ENCODE results near the gene PPP5C.
"Not testable (repeated sequence)": the region's sequence is repeated elsewhere in the genome, so short reads cannot be mapped to it uniquely, and the experiment has no call there.

PPP5C gene

DNA sequence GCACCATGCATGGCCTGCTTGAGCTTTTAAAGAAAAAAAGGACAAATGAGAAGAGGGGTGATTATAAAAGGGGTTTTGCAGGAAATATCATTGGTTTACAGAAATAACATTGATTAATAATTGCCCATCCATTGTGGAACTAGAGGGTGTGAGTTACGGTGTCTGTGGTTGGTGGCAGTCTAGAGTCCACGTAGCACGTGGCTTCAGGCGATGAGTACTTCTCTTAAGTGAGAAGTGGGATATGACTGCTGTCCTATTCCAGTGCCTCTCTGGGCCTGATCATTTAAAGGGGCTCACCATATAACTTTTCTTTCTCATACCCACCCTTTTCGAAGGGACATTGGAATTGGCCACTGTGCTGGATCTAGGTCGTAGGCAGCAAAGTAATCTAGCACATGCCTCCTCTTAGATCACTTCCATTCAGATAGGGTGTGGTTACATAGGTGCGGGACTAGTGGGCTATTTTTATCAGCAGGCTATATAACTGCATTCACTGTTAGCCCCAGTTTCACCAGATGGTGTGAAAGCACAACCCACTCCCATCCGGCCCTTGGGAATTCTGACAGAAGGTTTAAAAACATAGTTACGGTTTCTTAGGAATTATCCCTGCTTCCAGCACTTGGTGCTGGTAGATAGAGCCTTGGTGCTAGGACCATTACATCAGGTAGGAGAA lies 19.9 kb downstream of the PPP5C start:
- DNase-seq = no peak

DNA sequence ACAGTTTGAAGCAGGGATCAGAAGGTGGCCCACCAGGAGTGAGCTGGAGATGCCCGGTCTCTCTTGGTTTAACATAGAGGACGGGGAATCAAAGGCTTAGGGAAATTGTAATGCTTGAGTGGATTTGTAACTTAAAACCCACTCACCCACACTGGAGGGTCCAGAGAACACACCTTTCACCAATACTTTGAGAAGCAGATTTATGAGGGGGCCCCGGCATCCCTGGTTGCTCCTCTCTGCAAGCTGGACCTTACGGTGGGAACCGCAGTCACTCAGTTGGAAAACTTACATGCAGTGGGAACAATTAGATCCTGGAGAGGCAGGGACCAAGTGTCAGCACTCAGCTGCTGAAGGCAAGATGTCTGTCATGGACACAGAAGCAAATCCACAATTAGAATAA lies 20.5 kb downstream of the PPP5C start:
- DNase-seq = no peak

DNA sequence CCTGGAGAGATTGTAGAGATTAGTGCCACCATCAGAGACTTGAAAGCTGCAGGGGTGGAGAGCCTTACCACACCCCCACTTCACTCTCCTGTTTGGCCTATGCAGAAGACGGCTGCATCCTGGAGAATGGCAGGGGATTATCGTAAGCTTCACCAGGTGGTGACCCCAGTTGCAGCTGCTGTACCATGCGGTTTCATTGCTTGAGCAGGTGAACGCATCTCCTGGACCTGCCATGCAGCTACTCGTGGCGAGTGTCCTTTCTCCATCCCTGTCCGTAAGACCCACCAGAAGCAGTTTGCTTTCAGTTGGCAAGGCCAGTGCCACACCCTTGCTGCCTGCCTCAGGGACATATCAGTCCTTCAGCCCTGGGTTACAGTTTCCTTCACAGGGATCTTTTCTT lies 21.2 kb downstream of the PPP5C start:
- no peak for DNase-seq

DNA sequence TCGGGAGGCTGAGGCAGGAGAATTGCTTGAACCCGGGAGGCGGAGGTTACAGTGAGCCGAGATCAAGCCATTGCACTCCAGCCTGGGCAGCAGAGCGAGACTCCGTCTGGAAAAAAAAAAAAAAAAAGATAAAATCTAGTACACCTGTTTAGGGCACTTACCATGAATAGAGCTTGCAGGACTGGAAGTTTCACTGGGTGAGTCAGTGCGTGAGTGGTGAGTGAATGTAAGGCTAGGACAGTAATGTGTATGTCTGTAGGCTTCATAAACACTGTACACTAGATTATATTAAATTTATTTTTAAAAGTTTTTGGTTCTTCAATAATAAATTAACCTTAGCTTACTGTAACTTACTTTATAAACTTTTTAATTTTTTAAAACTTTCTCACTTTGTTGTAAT lies 22.9 kb downstream of the PPP5C start:
- DNase-seq = no peak

DNA sequence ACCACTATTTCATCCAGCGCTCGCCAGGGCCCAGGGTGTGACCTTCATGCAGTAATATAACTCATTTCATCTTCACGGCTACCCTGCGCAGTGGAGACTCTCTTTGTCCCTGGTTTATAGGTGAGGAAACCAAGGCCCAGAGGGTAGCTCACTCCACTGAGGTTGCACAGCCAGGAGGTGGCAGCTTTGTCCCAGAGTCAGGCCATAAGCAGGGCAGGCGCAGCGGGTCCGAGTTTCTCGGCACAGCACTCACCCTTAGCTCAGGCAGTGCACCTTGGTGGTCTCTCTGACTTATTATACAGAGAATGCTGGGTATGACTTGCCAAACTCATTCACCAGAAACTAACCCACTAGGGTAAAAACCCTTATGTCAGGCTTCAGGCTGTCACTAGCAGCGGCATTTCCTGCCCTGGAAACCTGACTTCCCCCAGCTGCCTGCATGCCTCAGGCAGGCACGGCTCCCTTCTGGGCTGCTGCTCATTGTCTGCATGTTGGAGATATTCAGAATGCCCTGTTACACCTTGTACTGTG lies 24.5 kb downstream of the PPP5C start:
- DNase-seq = no peak

DNA sequence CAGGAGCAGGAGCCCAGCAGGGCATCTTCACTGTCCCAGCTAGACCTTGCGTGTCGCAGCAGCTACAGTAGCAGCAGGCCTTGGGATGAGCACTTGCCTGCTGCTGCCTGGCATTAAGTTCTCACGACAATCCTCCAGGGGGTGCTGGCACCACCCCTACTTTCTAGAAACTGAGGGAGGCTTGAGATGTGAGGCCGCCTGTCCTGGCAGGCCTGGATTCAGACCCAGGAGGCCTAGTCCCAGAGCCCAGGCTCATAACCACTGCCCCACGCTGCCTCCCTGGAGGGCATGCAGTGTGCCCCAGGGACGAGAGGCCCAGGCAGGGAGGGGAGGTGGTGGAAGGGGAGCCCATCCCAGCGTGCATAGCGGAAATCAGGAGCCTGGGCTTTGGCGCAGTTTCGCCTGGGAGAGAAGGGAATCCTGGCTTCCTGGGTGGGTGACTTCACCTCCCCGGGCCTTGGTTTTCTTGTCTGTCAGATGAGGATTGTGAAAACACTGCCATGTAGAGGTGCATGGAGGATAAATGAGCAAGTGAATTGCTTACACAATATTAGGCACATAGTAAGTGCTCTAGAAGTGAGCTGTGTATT lies 26.1 kb downstream of the PPP5C start:
- no peak for DNase-seq

DNA sequence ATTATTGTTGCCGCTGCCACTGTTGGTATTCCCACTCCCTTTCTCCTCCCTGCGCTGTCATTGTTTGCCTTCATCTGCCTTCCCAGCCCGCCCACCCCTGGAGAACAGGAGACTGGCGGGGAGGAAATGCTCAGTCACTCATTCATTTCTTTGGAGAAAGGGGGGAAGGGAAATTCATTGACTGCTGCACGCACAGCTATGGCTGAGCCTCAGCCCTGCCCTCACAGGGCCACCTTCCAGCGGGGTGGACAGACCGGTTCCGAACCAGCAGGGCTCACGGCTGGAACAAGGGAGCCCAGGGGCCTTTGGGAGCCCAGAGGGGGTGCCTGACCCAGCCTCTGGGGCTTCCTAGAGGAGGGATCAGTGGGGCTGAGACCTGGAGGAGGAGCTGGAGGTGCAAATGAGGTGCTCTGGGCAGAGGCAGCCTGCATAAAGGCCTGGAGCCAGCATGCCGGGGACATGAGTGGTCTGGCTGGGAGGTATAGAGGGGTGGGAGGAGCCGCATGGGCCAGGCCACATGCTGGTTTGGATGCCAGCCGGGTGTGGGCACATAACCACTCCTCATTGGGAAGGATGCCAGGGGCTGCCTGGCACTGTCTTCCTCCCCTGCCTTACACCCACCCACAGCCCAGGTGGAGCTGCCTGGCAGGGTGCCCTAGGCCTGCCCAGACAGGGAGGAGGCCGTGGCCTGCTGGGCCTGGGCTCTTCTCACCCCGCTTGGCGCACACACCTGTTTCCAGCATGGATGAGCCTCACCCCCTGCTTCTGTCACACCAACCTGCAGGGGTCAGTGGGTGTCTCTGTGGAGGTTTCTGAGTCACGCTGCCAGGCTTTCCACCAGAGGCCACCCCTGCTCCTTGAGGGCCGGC lies 26.8 kb downstream of the PPP5C start:
- DNase-seq = peak in 1 of 2 experiments; percentile 17

DNA sequence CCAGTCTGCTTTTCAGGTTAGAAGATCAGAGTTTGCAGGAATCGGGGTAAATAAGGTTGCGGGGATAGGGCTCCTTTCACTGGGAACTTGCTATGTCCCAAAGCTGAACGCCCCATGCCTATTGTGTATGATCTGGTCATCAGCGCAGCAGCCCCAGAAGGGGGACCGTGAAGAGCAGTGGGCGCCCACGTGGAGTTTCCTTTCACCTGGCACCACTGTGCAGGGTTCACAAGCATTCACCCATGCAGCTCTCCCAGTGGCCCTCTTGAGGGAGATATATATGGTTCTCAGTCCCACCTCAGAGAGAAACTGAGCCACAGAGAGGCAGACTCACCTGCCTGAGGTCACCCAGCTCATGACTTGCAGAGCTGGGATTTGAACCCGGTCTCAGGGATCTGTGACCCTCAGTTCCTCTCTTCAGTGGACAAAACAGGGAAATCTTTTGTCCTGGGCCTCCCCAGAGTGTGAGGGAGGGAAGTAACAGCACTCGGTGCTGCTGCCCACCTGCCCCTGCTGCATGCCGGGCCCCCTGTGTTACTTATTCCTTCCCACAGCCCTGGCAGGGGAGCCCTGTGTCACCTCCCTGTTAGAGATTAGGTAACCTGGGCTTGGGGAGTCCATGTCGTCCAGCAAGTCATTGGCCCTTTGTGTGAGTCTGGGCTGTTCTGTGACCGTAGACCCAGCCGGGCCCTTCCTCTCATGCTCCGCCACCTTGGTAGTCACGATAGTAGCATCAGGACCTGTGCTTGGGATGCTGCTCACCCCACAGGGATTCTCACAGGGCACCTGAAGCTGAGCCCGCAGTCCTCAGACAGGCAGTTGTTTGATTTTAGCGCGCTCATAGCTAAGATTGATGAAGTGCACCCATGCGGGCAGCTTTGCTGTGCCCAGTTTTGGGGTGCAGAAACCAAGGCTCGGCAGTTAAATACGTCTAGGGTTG lies 27.9 kb downstream of the PPP5C start:
- no peak for DNase-seq

DNA sequence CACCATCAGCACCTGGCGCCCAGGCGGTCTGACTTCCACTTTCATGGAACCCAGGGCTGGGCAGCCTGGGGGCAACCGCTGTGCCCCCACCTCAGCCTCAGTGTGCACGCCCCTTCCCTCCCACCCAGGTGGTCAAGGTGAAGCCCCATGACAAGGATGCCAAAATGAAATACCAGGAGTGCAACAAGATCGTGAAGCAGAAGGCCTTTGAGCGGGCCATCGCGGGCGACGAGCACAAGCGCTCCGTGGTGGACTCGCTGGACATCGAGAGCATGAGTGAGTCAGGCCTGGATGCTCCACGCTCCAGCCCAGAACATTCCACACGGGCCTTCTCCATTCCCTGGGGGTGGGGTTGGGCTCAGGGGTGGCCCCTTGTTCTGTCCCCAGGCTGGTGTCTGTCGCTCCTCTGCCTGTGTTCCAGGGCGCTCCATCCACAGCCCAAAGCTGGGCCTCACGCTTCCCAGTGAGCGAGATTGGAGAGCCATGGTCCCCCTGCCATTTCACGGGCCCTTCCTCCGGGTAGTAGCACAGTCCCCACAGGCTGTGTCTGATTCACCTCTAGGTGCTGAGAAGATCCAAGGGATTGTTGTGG lies 28.7 kb downstream of the PPP5C start:
- DNase-seq = not testable (repeated sequence)

DNA sequence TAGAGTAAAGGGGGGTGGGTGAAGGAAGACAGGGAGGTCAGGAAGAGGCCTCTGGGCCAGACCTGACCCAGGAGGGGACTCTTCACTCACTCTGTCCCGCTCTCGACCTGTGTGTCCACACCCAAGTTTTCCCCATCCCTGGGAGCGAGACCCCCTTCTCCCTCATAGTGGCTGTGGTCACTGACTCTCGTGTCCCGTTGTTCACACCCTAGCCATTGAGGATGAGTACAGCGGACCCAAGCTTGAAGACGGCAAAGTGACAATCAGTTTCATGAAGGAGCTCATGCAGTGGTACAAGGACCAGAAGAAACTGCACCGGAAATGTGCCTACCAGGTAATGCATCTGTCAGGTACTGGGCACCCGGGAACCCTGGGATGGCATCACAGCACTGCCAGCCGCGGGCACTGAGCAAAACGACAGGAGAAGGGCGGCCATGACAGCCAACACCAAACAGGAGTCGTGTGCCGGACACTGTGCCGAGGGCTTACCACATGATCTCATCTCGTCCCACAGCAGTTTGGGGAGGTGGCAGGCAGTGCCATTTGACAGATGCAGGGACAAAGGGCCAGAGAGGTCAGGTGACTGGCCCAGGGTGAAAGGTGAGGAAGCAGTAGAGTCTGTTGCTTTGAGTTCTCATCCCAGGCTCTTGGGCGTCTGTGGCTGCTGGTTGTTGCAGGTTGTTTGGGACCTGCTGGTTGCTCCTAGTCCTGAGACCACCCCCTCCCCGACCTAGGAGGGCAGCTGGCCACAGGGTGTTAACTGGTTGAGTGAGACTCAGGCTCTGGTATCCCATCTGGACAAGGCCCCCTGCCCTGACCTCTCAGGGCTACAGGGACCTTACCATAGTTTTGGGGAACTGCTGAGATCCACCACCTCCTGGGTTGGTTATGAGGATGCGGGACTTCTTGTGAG lies 29.6 kb downstream of the PPP5C start:
- DNase-seq = no peak

DNA sequence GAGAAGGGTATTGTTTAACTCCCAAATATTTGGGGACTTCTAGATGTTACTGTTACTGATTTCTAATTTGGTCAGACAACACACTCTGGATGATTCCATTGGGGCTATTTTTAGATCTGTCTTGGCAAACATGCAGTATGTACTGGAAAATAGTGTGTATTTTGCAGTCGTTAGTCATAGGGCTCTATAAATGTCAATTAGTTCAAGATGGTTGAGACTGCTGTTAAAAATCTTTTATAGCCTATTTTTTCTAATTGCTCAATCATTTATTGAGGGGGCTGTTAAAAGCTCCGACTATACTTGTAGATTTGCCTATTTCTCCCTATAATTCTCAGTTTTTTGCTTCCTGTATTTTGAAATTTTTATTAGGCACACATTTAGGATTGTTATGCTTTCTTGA lies 31.4 kb downstream of the PPP5C start:
- no peak for DNase-seq

DNA sequence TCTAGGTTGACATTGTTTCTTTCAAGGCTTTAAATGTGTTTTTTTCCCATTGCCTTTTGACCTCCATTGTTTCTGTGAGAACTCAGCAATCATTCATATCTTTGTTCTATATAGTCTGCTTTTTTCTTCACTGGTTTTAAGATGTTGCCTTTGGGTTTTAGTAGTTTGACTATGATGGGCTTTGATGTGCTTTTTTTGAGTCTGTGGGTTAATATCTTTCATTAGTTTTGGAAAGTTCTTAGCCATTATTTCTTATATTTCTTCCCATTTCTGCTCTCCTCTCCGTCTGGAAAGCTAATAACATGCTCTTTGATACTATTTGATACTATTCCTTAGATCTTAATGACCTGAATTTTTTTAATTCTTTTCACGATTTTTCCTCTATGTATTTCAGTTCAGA lies 33.8 kb downstream of the PPP5C start:
- no peak for DNase-seq

DNA sequence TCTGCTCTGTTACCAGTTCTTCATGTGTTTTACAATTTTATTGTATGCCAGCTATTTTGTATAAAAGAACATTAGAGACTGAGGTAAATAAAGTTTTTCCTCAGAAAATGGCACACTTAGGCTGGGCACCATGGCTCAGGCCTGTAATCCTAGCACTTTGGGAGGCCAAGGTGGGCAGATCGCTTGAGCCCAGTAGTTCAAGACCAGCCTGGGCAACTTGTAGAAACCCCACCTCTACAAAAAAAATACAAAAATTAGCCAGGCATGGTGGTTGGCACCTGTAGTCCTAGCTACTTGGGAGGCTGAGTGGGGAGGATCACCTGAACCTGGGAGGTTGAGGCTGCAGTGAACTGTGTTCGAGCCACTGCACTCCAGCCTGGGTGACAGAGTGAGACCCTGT lies 34.5 kb downstream of the PPP5C start:
- no peak for DNase-seq

DNA sequence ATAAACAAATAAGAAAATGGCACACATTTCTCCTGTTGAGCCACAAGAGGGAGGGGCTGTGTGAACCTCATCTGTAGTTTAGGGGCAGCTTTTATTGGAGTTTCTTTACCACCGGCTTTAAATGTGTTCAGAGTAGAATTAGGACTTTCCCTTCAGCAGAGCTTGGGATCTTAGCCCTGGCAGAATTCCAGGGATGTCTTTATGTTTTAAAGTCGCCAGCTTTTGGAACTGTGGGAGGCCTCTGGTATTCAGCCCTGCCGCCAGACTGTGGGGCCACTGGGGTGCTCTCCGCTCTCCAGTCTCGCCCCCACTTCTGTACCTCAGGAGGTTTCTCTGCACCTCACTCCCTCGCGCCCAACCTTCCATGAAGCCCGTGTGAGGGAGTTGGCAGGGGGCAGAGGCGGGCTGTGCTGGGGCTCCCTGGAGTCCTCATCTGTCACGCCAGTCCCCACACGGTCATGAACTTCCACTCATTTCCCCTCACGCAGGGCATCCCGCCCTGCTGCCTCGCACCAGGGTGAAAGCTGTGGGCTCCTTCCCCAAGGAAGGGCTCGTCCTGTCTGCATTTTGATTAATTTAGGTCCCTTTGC lies 35.0 kb downstream of the PPP5C start:
- DNase-seq = no peak

DNA sequence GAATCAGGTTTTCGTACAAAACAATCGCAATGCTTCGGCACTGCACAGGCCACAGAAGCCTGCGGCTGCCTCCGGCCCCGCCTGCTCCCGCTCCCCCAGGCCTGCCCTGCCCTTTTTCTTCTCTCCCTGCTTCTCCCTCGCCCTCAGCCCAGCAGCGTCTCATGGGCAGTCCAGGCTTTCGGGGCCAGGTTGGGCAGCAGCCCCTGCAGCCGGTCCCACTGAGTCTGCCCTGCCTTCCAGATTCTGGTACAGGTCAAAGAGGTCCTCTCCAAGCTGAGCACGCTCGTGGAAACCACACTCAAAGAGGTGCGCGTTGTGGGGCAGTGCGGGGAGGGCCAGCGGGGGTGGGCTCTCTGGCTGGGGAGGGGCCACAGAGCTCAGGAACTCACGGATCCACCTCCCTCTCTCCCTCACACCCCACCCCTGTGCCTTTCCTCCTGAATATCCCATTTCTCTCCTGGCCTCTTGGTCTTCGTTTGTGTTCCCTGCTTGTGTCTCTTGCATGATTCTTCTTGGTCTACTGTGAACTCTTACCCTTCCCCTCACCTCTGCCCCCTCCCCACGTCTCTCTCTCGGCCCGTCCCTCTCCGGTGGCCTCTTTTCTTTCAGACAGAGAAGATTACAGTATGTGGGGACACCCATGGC lies 36.4 kb downstream of the PPP5C start:
- no peak for DNase-seq

DNA sequence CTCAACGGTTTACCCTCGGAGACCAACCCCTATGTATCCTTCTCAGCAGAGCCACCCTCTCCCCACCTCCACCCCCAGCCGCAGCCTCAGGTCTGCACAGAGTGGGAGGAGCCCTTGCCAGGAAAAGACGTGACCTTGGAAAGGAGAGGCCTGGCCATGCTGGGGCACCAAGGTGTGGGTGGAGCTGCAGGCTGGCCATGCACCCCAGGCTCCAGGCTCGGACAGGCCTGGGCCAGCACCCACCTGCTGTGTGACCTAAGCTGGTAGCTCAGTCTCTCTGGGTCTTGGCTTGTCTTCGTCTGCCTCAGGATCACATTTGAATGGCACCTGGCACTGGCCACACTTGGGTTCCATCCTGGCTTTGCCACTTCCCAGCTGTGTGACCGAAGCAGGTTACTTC lies 37.0 kb downstream of the PPP5C start:
- no peak for DNase-seq

DNA sequence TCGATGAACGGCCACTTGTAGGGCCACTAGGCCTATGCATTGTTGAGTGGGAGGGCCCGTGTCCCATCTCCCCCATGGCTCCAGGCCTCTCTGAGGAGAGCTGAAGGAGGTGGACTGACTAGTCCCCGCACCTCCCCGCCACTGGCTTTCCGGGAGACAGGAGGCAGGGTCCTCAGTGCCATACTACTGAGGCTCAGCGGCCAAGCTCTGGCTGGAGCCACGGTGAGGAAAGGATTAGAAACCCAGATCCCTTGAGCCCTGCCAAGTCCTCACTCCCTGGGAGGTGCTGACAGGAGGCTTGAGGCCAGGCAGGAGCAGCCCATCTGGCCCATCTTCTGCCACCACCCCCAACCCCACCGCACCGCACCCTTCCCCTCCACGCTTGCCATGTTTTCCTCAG lies 37.5 kb downstream of the PPP5C start:
- DNase-seq = no peak

DNA sequence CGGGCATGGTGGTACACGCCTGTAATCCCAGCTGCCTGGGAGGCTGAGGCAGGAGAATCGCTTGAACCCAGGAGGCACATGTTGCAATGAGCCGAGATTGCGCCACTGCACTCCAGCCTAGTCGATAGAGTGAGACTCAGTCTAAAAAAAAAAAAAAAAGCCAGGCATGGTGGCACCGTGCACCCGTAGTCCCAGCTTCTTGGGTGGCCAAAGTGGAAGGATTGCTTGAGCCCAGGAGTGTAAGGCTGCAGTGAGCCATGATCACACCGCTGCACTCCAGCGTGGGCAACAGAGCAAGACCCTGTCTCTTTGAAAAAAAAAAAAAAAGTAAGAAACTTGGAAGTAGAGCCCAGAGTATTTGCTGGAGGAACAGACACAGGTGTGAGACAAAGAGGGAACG lies 38.7 kb downstream of the PPP5C start:
- no peak for DNase-seq

DNA sequence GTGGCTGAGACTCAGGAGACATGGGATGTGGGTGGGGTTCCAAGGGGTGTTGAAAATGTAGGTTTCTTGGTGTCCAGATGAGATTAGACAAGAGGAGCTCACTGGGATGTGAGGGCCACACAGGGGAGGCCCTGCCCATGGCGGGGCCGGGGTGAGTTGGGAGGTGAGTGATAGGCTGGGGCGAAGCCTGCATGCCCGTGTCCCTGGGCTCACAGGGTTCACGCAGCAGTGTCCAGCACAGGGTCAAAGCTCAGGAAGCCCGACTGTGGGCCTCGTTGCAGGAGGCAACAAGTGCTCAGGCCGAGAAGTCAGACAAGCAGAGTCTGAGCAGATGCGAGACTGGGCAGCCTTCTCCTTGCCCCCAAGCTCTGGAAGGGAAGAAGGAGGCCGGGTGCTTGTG lies 39.3 kb downstream of the PPP5C start:
- DNase-seq = no peak

DNA sequence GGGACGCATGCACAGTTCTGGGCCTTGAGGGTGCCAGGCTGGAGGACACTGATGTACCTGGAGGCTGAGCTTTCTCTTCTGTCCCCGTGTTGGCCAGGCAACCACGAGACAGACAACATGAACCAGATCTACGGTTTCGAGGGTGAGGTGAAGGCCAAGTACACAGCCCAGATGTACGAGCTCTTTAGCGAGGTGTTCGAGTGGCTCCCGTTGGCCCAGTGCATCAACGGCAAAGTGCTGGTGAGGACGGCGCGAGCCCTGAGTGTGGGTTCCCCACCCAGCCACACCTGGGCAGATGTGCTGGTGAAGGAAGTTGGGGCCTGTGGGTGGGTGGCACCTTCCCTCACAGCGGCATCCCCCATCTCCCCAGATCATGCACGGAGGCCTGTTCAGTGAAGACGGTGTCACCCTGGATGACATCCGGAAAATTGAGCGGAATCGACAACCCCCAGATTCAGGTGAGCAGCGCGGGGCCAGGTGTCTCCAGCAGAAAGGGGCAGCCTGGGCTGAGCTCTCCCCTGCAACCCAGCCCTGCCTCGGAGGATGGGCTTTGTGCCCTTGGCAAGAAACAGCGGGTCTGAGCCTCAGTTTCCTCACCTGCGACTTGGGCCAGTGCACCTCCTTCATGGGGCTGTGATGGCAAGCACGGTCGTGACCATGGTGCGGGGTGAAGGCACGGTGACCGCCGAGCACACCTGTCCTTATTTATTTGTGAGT lies 40.3 kb downstream of the PPP5C start:
- no peak for DNase-seq

Measured in cerebellar nuclear complex (tissue), 1 donor.